GM23338 (cell line): ENCODE results near the gene ACOT8. TPM values are rescaled to one million over a fixed set of nuclear protein-coding genes. Genes with fewer than 3 reads are reported as not detected.

Experiments
- ATAC-seq: fragments of 200-7000 bp; cut with Tn5 transposase; 3 replicates; pipeline ENCODE4 v1.9.1; 2020
- DNase-seq: peaks from one replicate; pipeline ENCODE4 v3.0.0-alpha.2; 2015; ENCODE audit warnings: low spot score
- H2AFZ ChIP-seq: fragments of 200-600 bp; sonication (generic); 2 replicates; pipeline ENCODE4 v1.8.0; 2016; ENCODE audit warnings: antibody characterized with exemption, mild to moderate bottlenecking, moderate library complexity
- H3F3A ChIP-seq: fragments of 200-600 bp; sonication (generic); replicated peaks from 2 replicates; pipeline ENCODE4 v1.8.0; 2017; ENCODE audit warnings: antibody characterized with exemption, mixed run types, low read depth
- H3K27ac ChIP-seq: fragments of 200-600 bp; sonication (generic); 2 replicates; pipeline ENCODE4 v1.6.1; 2016; ENCODE audit warnings: low read depth
- H3K27me3 ChIP-seq: fragments of 200-600 bp; sonication (generic); 2 replicates; pipeline ENCODE4 v1.8.0; 2016; ENCODE audit warnings: mild to moderate bottlenecking, mixed run types, moderate library complexity; ENCODE audit not compliant: insufficient read depth
- H3K36me3 ChIP-seq: fragments of 200-600 bp; sonication (generic); 2 replicates; pipeline ENCODE4 v1.8.0; 2016; ENCODE audit warnings: mild to moderate bottlenecking; ENCODE audit not compliant: insufficient read depth
- H3K4me1 ChIP-seq: fragments of 200-600 bp; sonication (generic); 2 replicates; pipeline ENCODE4 v1.8.0; 2016; ENCODE audit warnings: mild to moderate bottlenecking, moderate library complexity; ENCODE audit not compliant: insufficient read depth
- H3K4me2 ChIP-seq: fragments of 200-600 bp; sonication (generic); 2 replicates; pipeline ENCODE4 v1.7.1; 2017; ENCODE audit warnings: mixed run types
- H3K4me3 ChIP-seq: fragments of 200-600 bp; sonication (generic); 2 replicates; pipeline ENCODE4 v1.6.1; 2016; ENCODE audit warnings: mixed run types
- H3K79me2 ChIP-seq: fragments of 200-600 bp; sonication (generic); replicated peaks from 2 replicates; pipeline ENCODE4 v1.8.0; 2017; ENCODE audit warnings: mild to moderate bottlenecking; ENCODE audit not compliant: insufficient read depth
- H3K9me2 ChIP-seq: fragments of 200-600 bp; sonication (generic); 2 replicates; pipeline ENCODE4 v1.8.0; 2017; ENCODE audit not compliant: insufficient read depth
- H4K20me1 ChIP-seq: fragments of 200-600 bp; sonication (generic); replicated peaks from 2 replicates; pipeline ENCODE4 v1.8.0; 2017; ENCODE audit warnings: mild to moderate bottlenecking; ENCODE audit not compliant: insufficient read depth
- H3K27ac Mint-ChIP-seq: 2 replicates; pipeline ENCODE4 v1.8.0; 2020; ENCODE audit warnings: inconsistent platforms, mild to moderate bottlenecking, moderate library complexity, mixed read lengths
- H3K27me3 Mint-ChIP-seq: 3 replicates; pipeline ENCODE4 v1.8.0; 2022; ENCODE audit warnings: low read depth, mild to moderate bottlenecking, moderate library complexity, mixed read lengths, inconsistent platforms; ENCODE audit not compliant: insufficient read depth, poor library complexity
- H3K36me3 Mint-ChIP-seq: 3 replicates; pipeline ENCODE4 v1.8.0; 2021; ENCODE audit warnings: low read depth, mild to moderate bottlenecking, inconsistent platforms, moderate library complexity, mixed read lengths
- H3K4me1 Mint-ChIP-seq: 3 replicates; pipeline ENCODE4 v1.8.0; 2020; ENCODE audit warnings: mild to moderate bottlenecking, inconsistent platforms, mixed read lengths
- H3K4me3 Mint-ChIP-seq: 3 replicates; pipeline ENCODE4 v1.8.0; 2021; ENCODE audit warnings: moderate library complexity, mild to moderate bottlenecking, inconsistent platforms, mixed read lengths
- H3K9me3 Mint-ChIP-seq: 3 replicates; pipeline ENCODE4 v1.8.0; 2020; ENCODE audit warnings: moderate library complexity, mild to moderate bottlenecking, inconsistent platforms, mixed read lengths
- CREB1 ChIP-seq: fragments of 250-450 bp; sonication (Bioruptor Pico); IDR thresholded peaks from 2 replicates; pipeline ENCODE4 v1.5.0; 2020; ENCODE audit warnings: low read depth, mild to moderate bottlenecking, moderate library complexity
- EZH2 ChIP-seq: fragments of 200-600 bp; sonication (generic); IDR thresholded peaks from one replicate; pipeline ENCODE4 v1.8.0; 2017; ENCODE audit warnings: antibody characterized with exemption, mild to moderate bottlenecking, low read depth; ENCODE audit not compliant: unreplicated experiment
- EZH2phosphoT487 ChIP-seq: fragments of 200-600 bp; sonication (generic); IDR thresholded peaks from one replicate; pipeline ENCODE4 v1.8.1; 2018; ENCODE audit warnings: antibody characterized with exemption; ENCODE audit not compliant: unreplicated experiment
- JUNB ChIP-seq: IDR thresholded peaks from one replicate; pipeline ENCODE4 v1.6.1; 2016; ENCODE audit warnings: antibody characterized with exemption; ENCODE audit not compliant: unreplicated experiment
- NANOG ChIP-seq: IDR thresholded peaks from 2 replicates; pipeline ENCODE4 v1.6.1; 2016; ENCODE audit warnings: antibody characterized with exemption, borderline replicate concordance
- ZNF114 ChIP-seq: fragments of 250-450 bp; sonication (Bioruptor Pico); IDR thresholded peaks from 2 replicates; pipeline ENCODE4 v1.5.0; 2020; ENCODE audit warnings: mild to moderate bottlenecking, moderate library complexity
- ZNF331 ChIP-seq: fragments of 250-450 bp; sonication (Bioruptor Pico); IDR thresholded peaks from 2 replicates; pipeline ENCODE4 v1.5.0; 2020; ENCODE audit warnings: low read depth, mild to moderate bottlenecking, moderate library complexity
- polyA plus RNA-seq: library from polyadenylated mRNA; unstranded; fragments of >200 nt; fragmentation: Nextera tagmentation; extraction: Ambion mirVana; gene quantifications from 2 replicates; pipeline ENCODE4 v1.2.1, GENCODE V29; 2016
- total RNA-seq: library from RNA; depleted of rRNA; stranded (reverse); fragments of >200 nt; shearing (Covaris generic); gene quantifications from 2 replicates; pipeline ENCODE4 v1.2.3, GENCODE V29; 2014
- TF ChIP-seq, protein P1 (sequence below): IDR thresholded peaks from one replicate; pipeline ENCODE4 v1.6.1; 2018; ENCODE audit warnings: antibody characterized with exemption; ENCODE audit not compliant: unreplicated experiment
- TF ChIP-seq, protein P2 (sequence below), 2 experiments: fragments of 200-600 bp in 1 of 2; sonication (generic) in 1 of 2; conservative IDR thresholded peaks; 2 replicates each; pipeline versions ENCODE4 v1.5.1 to v1.6.1; 2016 to 2017; ENCODE audit warnings: antibody characterized with exemption in 2 of 2, low read depth in 2 of 2, mild to moderate bottlenecking in 2 of 2, moderate library complexity in 1 of 2
- TF ChIP-seq, protein P3 (sequence below): fragments of 250-450 bp; sonication (Bioruptor Pico); IDR thresholded peaks from 2 replicates; pipeline ENCODE4 v1.5.0; 2020; ENCODE audit warnings: mild to moderate bottlenecking, moderate library complexity

ACOT8 gene
- total and polyA plus RNA-seq, 2 experiments from 2014 or later = 42.0 to 75.2 TPM

DNA sequence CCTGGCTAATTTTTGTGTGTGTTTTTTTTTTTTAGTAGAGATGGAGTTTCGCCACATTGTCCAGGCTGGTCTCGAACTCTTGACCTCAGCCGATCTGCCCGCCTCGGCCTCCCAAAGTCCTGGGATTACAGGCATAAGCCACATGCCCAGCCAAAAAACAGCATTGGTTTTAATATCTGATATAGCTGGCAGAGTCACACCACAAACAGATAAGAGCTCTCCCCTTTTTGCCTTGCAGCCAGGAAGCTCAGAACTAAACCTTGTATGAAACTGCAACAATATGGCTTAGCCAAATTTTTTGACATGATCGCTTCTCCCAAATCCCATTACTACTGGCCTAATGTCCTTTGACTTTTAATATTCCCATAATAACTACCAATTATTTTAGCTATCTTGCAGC lies 4.9 kb downstream of the ACOT8 start (continued):
- TF ChIP-seq, protein P1, sequence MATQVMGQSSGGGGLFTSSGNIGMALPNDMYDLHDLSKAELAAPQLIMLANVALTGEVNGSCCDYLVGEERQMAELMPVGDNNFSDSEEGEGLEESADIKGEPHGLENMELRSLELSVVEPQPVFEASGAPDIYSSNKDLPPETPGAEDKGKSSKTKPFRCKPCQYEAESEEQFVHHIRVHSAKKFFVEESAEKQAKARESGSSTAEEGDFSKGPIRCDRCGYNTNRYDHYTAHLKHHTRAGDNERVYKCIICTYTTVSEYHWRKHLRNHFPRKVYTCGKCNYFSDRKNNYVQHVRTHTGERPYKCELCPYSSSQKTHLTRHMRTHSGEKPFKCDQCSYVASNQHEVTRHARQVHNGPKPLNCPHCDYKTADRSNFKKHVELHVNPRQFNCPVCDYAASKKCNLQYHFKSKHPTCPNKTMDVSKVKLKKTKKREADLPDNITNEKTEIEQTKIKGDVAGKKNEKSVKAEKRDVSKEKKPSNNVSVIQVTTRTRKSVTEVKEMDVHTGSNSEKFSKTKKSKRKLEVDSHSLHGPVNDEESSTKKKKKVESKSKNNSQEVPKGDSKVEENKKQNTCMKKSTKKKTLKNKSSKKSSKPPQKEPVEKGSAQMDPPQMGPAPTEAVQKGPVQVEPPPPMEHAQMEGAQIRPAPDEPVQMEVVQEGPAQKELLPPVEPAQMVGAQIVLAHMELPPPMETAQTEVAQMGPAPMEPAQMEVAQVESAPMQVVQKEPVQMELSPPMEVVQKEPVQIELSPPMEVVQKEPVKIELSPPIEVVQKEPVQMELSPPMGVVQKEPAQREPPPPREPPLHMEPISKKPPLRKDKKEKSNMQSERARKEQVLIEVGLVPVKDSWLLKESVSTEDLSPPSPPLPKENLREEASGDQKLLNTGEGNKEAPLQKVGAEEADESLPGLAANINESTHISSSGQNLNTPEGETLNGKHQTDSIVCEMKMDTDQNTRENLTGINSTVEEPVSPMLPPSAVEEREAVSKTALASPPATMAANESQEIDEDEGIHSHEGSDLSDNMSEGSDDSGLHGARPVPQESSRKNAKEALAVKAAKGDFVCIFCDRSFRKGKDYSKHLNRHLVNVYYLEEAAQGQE = no peak
- no peak for TF ChIP-seq JUNB
- TF ChIP-seq, protein P2, sequence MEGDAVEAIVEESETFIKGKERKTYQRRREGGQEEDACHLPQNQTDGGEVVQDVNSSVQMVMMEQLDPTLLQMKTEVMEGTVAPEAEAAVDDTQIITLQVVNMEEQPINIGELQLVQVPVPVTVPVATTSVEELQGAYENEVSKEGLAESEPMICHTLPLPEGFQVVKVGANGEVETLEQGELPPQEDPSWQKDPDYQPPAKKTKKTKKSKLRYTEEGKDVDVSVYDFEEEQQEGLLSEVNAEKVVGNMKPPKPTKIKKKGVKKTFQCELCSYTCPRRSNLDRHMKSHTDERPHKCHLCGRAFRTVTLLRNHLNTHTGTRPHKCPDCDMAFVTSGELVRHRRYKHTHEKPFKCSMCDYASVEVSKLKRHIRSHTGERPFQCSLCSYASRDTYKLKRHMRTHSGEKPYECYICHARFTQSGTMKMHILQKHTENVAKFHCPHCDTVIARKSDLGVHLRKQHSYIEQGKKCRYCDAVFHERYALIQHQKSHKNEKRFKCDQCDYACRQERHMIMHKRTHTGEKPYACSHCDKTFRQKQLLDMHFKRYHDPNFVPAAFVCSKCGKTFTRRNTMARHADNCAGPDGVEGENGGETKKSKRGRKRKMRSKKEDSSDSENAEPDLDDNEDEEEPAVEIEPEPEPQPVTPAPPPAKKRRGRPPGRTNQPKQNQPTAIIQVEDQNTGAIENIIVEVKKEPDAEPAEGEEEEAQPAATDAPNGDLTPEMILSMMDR (conservative IDR thresholded peaks at IDR 0.05; ENCODE audit: low read depth in 2 of 2) = no peak
- TF ChIP-seq NANOG = no peak
- TF ChIP-seq EZH2 = no peak
- no peak for TF ChIP-seq EZH2phosphoT487
- TF ChIP-seq ZNF331 (CRISPR knock-in tag) = no peak
- no peak for TF ChIP-seq ZNF114 (CRISPR knock-in tag)

DNA sequence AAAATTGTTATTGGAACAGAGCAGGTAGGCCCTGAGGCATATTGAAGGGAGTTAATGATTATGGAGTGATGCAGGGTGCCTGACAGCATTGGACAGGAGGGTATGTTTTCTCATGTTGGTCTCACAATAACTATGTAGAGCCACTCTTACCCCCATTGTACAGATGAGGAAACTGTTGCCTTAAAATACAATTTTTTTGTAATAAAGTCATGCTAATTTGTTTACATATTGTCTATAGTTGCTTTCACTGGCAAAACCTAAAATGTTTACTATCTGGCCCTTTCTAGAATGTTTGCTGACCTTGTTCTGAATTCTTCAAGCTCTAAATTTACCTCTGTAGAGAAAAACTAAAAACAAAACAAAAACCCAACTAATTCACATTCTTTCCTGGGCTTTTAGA lies 5.7 kb downstream of the ACOT8 start:
- peak overlapping the region; percentile 75; the same call in 1 of the 2 replicates for H3K27ac ChIP-seq
- ATAC-seq (no peak), DNase-seq (no peak)
- H3K27me3 ChIP-seq = no peaks in the 10 kb centered on the region
- no peak overlapping the region for H3K4me3 ChIP-seq
- H3K27ac Mint-ChIP-seq = no peak overlapping the region
- H3K4me3 Mint-ChIP-seq = no peak overlapping the region
- no peaks in the 10 kb centered on the region for H3K9me3 Mint-ChIP-seq
- H3K4me2 ChIP-seq = peak overlapping the region; percentile 40; the same call in 1 of the 2 replicates
- no peaks in the 10 kb centered on the region; the same call in 1 of the 2 replicates for H3F3A ChIP-seq
- H3K36me3 ChIP-seq = peaks cover 6% of the 10 kb centered on the region; the same call in 1 of the 2 replicates
- H3K36me3 Mint-ChIP-seq = peaks cover 32% of the 10 kb centered on the region
- peaks cover 12% of the 10 kb centered on the region for H3K27me3 Mint-ChIP-seq
- peaks cover 41% of the 10 kb centered on the region for H3K4me1 Mint-ChIP-seq
- TF ChIP-seq, protein P3, sequence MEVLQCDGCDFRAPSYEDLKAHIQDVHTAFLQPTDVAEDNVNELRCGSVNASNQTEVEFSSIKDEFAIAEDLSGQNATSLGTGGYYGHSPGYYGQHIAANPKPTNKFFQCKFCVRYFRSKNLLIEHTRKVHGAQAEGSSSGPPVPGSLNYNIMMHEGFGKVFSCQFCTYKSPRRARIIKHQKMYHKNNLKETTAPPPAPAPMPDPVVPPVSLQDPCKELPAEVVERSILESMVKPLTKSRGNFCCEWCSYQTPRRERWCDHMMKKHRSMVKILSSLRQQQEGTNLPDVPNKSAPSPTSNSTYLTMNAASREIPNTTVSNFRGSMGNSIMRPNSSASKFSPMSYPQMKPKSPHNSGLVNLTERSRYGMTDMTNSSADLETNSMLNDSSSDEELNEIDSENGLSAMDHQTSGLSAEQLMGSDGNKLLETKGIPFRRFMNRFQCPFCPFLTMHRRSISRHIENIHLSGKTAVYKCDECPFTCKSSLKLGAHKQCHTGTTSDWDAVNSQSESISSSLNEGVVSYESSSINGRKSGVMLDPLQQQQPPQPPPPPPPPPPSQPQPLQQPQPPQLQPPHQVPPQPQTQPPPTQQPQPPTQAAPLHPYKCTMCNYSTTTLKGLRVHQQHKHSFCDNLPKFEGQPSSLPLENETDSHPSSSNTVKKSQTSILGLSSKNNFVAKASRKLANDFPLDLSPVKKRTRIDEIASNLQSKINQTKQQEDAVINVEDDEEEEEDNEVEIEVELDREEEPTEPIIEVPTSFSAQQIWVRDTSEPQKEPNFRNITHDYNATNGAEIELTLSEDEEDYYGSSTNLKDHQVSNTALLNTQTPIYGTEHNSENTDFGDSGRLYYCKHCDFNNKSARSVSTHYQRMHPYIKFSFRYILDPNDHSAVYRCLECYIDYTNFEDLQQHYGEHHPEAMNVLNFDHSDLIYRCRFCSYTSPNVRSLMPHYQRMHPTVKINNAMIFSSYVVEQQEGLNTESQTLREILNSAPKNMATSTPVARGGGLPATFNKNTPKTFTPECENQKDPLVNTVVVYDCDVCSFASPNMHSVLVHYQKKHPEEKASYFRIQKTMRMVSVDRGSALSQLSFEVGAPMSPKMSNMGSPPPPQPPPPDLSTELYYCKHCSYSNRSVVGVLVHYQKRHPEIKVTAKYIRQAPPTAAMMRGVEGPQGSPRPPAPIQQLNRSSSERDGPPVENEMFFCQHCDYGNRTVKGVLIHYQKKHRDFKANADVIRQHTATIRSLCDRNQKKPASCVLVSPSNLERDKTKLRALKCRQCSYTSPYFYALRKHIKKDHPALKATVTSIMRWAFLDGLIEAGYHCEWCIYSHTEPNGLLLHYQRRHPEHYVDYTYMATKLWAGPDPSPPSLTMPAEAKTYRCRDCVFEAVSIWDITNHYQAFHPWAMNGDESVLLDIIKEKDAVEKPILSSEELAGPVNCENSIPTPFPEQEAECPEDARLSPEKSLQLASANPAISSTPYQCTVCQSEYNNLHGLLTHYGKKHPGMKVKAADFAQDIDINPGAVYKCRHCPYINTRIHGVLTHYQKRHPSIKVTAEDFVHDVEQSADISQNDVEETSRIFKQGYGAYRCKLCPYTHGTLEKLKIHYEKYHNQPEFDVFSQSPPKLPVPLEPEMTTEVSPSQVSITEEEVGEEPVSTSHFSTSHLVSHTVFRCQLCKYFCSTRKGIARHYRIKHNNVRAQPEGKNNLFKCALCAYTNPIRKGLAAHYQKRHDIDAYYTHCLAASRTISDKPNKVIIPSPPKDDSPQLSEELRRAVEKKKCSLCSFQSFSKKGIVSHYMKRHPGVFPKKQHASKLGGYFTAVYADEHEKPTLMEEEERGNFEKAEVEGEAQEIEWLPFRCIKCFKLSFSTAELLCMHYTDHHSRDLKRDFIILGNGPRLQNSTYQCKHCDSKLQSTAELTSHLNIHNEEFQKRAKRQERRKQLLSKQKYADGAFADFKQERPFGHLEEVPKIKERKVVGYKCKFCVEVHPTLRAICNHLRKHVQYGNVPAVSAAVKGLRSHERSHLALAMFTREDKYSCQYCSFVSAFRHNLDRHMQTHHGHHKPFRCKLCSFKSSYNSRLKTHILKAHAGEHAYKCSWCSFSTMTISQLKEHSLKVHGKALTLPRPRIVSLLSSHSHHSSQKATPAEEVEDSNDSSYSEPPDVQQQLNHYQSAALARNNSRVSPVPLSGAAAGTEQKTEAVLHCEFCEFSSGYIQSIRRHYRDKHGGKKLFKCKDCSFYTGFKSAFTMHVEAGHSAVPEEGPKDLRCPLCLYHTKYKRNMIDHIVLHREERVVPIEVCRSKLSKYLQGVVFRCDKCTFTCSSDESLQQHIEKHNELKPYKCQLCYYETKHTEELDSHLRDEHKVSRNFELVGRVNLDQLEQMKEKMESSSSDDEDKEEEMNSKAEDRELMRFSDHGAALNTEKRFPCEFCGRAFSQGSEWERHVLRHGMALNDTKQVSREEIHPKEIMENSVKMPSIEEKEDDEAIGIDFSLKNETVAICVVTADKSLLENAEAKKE = no peak
- TF ChIP-seq EZH2 (no peak), ZNF114 (CRISPR knock-in tag) (no peak), CREB1 (no peak), ZNF331 (CRISPR knock-in tag) (no peak)
- no peaks in the 10 kb centered on the region for H3K9me2 ChIP-seq
- no peaks in the 10 kb centered on the region for H4K20me1 ChIP-seq
- peaks cover 35% of the 10 kb centered on the region for H3K4me1 ChIP-seq
- H2AFZ ChIP-seq = no peak overlapping the region
- peaks cover 32% of the 10 kb centered on the region for H3K79me2 ChIP-seq
